Panc1 (cell line): ENCODE measurements around the gene KIF26A.

Experiments used
- CTCF ChIP-seq: fragments of 450-650 bp; IDR thresholded peaks from 2 replicates; pipeline ENCODE4 v1.5.1; 2017; ENCODE audit warnings: mild to moderate bottlenecking
- REST ChIP-seq, 2 experiments: IDR thresholded peaks; 2 replicates each; pipeline ENCODE4 v1.6.1; 2011 to 2012; ENCODE audit warnings: low read depth in 2 of 2, control low read depth in 1 of 2, low read length in 1 of 2, mild to moderate bottlenecking in 1 of 2, moderate library complexity in 1 of 2; ENCODE audit not compliant: insufficient read depth in 1 of 2
- TCF7L2 ChIP-seq: IDR thresholded peaks from 2 replicates; pipeline ENCODE4 v1.6.1; 2011; ENCODE audit warnings: mild to moderate bottlenecking, low read depth, low read length, inconsistent platforms

- TF ChIP-seq CTCF (no peak), REST (IDR thresholded peaks at IDR 0.05; ENCODE audit: insufficient read depth in 1 of 2, low read depth in 2 of 2, low read length in 1 of 2) (no peak), TCF7L2 (no peak)
Measured at GRCh38 chr14:104152246-104152575, 13.8 kb downstream of the KIF26A start.
